AG09309 (cell line): ENCODE results near the gene PCYT2.

Source experiments
- DNase-seq: peaks from one replicate; pipeline ENCODE4 v3.0.0-alpha.2; 2010; ENCODE audit warnings: low read depth
- H3K4me3 ChIP-seq: 2 replicates; pipeline ENCODE4 v1.5.1; 2011; ENCODE audit warnings: mild to moderate bottlenecking, low read depth, low read length, moderate library complexity; ENCODE audit not compliant: control insufficient read depth
- CTCF ChIP-seq: IDR thresholded peaks from 2 replicates; pipeline ENCODE4 v1.5.1; 2011; ENCODE audit warnings: mild to moderate bottlenecking, low read depth, low read length, inconsistent platforms; ENCODE audit not compliant: insufficient read depth, control insufficient read depth; ENCODE audit errors: missing control alignments

The PCYT2 gene

GRCh38 chr17:81914103-81914850 is 3.1 kb upstream of the PCYT2 start:
- H3K4me3 ChIP-seq, result no peak overlapping the region
- no peak for DNase-seq
- no peak for TF ChIP-seq CTCF

DNA sequence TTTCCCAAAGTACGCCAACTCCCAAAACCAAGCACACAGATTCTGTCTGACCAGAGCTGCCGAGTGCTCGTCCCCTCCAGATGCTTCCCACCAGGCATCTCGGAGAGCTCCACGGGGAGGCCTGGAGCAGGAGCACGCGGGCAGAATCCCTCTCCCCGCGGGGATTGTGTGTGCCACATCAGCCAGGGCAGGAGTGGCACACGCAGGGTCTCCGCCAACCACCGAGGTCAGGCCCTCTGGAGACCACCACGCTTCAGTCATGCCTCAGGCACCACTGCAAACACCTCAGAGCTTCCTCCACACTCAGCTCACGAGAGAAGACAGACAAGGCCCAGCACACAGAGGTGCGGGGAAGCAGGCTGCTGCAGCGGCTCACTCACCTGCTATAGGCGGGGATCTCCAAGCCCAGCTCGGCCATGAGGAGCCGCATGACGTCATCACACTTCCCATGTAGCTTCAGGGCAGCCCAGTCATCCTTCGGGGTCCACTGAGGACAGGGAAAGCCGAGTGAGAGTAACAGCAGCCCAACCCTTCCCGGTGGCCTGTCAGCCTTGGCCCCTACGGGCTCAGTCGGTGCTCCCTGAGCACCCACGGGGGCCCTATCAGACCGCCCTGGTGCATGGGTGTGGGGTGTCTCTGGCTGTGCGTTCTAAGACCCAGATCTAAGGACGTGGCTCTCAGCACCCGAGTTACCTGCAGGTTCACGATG is 2.3 kb upstream of the PCYT2 start:
- no peak for TF ChIP-seq CTCF
- H3K4me3 ChIP-seq, result no peak overlapping the region
- no peak for DNase-seq

DNA sequence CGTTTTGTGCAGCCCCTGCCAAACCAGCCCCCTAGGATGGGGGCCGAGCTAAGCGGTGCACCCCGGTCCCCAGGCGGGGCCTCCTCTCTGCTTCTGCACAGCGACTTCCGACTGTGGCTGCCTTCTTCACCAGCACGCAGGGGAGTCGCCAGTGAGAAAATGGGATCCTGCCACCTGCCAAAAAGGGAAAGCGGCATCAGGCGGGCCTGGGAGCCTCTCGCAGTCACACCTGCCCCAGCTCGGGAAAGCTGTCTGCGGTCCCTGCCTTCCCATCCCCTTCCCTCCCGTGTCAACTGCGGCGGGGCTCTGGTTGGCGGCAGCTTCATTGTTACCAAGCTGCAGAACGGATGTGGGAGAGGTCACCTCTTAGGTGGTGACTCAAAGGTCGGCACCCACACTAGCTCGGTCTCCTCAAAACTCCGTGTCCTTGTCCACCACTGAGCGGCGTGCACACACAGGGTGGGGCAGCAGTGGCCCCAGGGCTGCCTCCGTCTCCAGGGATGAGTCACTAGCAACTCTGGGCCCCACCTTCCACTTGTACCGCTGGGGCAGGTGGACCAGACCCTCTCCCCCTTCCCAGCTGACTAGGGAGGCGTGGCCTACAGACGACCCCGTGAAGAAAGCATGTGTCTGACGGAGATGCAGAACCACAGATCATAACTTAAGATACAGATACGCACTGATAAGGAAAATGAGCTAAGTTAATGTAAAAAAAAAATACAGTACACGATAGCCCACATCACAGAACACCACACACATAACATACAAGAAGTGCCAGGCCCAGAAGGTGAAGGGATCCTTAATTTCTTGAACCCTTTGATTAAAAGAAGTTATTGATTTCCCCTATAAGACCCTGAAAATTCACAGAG is 1.5 kb upstream of the PCYT2 start:
- no peak overlapping the region for H3K4me3 ChIP-seq
- TF ChIP-seq CTCF, result no peak
- DNase-seq, result no peak

- H3K4me3 ChIP-seq, result no peak overlapping the region
Measured at GRCh38 chr17:81911969-81912368, 770 bp upstream of the PCYT2 start.

DNA sequence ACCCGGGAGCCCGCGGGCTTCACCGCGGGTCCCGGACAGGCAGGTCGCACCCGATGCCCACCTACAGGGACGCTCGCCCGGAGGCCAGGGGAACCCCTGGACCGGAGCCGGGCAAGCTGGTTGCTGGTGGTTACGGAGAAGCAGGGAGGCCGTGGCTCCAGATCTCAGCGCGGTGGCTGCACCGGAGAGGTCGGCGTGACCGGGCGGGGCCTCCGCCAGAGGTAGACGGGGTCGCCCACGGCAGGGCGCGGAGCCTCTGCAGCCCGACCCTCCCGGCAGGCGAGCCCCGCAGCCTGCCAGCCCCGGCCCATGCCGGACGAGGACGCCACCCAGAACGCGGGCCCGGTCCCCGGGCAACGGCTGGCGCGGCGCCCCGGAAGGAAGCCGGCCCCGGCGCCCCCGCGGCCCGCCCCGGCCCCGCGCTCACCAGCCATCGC is 341 bp downstream of the PCYT2 start:
- H3K4me3 ChIP-seq, result peak overlapping the region; percentile 87
- no peak for TF ChIP-seq CTCF
- no peak for DNase-seq

More at GRCh38 chr17:81911969-81912368, 770 bp upstream of the PCYT2 start:
- DNase-seq, result no peak
- no peak for TF ChIP-seq CTCF
